GM21526 (cell line): Measurements from ENCODE around the gene VSX1.
A peak's percentile ranks its signal among the peaks of the same experiment; 100 is the strongest.

Source experiments
- ATAC-seq: cut with Tn5 transposase; IDR thresholded peaks from one replicate; pipeline ENCODE4 v1.9.1; 2021; ENCODE audit warnings: moderate library complexity; ENCODE audit not compliant: unreplicated experiment, low FRiP score

VSX1 gene

GRCh38 chr20:25054995-25055629 is 26.8 kb downstream of the VSX1 start:
- ATAC-seq: no peak

- no peak for ATAC-seq
Observed at GRCh38 chr20:25054096-25054820, 27.7 kb downstream of the VSX1 start.

DNA sequence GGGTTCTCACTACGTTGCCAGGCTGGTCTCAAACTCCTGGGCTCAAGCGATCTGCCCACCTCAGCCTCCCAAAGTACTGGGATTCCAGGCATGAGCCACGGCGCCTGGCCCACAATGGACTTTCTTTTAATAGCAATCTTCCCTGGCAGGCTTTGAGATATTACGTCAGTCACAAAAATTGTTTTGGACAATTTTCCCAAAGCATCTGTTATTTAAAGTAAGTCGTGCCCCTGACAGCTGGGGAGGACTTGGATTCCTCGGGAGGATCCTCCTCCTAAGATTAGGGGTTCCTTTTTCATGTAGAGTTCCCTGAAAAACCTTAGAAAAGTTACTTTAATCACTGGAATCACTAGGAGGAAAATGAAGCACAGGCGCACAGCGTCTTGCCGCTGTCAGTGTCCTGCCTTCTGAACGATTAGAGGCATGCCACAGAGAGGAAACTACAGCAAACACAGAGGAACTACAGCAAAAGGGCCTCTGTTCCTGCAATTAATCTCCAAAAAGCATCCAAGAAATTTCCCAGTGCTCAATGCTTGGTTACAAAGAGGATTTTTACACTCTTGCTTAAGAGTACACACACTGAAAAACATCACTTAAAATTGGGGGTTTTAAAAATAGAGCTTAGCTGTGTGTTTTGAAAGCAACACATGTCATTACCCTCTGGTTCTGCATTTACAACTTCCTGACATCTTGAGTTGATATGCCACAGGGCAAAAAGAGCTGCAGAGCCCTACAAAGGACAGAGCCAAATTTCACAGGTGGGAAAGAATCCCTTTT is 28.5 kb downstream of the VSX1 start:
- no peak for ATAC-seq

- peak; percentile 32 for ATAC-seq
Observed at GRCh38 chr20:25052255-25053194, 29.4 kb downstream of the VSX1 start.

GRCh38 chr20:25051386-25052155 is 30.4 kb downstream of the VSX1 start:
- ATAC-seq: no peak

DNA sequence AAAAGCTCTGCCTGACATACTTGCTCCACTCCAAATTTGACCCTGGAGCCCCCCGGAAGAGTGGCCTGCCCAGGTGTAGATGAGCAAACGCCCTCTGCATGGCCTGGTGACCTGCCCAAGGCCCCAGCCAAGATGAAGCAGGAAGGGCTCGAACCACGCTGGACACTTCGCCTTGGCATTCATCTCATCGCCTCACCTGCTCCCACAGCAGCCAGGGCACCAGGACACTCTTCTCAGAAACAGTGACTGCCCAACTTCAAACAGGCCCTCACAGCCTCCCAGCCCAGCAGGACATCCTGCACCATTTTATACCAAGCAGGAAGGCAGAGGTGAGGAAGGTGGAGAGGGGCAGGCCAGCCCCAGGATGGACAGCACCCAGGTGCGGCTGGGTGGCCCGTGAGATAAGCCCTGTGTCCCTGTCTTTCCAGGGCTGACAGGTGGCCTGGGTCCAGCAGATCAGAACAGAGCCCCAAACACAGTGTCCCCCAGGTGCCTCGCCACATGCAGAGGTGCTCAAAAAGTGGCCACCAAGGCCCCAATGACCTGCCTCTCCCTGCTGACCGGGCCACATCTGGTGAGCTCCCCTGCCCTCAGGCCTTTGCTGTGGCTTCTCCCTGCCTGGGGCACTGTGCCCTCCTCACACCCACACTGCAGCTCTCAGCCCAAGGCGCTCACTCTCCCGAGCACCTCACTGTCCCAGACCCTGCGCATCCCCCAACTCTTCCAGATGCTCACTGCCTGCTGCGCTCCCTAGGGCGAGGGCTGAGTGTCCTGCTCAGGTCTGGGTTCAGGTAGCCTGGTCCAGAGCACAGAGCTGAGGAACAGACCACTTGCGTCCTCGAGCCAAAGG is 31.2 kb downstream of the VSX1 start:
- no peak for ATAC-seq

DNA sequence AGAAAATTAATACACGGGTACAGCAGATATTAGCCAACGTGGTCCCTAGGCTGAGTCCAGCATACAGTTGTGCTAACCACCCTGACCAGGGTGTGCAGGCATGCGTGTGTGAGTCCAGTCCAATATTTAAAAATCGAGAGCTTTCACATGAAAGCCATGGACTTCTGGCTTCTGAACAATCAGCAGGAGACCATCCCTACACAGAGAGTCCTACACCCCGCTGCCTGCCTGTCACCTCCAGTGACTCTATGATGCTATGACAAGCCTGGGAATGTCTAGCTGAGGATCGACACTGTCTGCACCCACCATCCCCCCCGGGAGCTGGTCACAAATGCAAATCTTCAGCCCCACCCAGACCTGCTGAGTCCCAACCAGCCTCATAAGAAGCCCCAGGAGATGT is 31.9 kb downstream of the VSX1 start:
- ATAC-seq: no peak

- ATAC-seq: no peak
Observed at GRCh38 chr20:25049261-25050060, 32.5 kb downstream of the VSX1 start.

GRCh38 chr20:25048519-25048952 is 33.4 kb downstream of the VSX1 start:
- no peak for ATAC-seq

DNA sequence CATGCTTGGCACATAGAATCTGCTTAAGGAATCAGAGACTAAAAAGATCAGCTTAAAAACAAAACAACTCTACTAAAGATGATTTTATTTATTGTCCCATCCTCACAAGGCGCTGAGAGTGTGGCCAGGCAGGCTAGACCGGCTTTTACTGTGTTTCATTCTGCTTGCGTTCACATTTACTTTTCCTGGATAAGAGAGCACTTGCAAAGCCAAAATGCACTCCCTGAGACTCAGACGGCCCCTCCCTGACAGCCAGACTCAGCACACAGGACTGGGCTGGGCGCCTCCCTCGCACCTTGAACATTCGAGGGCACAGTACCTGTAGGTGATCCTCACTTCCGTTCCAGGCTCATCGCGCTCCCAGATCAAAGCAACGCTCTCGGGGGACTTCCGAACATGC is 34.2 kb downstream of the VSX1 start:
- no peak for ATAC-seq

GRCh38 chr20:25046736-25047666 is 34.9 kb downstream of the VSX1 start:
- no peak for ATAC-seq

DNA sequence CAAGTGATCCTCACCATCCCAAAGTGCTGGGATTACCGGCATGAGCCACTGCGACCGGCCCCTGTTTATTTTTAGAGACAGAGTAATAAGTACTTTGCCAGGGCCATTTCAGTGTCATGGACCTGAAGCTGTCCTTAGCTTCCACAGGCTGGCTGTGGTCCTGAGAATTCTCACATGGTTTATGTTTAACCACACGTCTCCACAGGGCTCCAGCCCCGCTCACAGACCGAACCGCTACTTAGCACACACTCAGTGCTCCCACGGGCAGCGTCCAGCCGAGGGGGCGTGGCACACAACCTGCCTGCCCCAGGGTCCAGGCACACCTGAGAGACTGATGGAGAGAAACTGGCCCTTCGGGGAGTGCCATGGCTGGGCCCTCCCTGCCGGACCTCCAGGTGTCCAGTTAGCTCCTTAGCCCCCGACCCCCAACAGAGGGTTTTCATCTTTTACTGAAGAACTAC is 35.7 kb downstream of the VSX1 start:
- ATAC-seq: no peak

DNA sequence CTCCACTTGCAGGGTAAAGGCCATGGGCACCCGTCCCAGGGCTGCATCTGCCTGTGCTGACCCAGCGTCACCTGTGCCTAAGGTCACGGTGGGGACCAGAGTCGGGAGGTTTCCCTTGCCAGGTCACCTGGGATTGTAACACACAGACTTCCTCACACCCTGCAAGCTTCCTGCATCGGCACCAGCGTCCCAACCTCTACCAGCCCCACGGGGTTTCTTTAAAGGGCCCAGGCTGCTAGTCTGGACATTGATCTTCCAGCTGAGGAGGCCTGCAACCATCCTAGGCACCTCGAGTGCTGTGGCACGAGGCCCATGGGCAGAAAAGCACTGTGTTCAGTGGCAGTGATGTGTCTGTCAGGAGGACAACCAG is 36.6 kb downstream of the VSX1 start:
- no peak for ATAC-seq

DNA sequence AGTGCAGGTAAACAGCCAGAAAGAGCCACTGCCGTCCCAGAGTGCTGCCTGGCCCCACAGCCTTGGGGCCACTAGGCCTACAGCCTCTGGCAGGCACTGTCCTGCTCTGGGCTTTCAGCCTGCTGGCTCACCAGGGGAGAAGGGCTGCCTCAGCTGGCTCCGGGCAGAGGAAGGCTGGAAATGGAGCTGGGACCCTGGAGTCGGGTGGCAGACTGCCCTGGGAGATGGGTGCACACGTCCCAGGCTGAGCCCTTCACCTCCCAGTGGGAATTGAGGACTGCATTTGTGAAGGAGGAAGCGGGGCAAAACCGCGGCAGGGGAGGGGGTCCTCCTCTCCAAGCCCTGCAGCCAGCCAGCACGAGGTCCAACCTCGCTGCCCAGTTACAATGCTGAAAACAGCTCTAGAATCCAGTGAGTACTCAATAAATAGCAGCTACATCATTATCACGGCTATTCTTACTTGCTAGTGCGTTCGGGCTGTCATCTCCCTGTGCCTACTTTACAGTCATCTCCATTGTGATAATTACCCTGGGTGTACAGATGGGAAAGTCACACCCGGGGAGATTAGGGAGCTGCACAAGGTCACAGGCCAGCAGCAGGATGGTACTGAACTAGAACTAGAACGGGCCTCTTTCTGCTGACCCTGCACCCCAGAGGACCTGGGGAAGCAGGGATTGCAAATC is 37.1 kb downstream of the VSX1 start:
- no peak for ATAC-seq

- no peak for ATAC-seq
Observed at GRCh38 chr20:25044261-25044560, 37.7 kb downstream of the VSX1 start.

DNA sequence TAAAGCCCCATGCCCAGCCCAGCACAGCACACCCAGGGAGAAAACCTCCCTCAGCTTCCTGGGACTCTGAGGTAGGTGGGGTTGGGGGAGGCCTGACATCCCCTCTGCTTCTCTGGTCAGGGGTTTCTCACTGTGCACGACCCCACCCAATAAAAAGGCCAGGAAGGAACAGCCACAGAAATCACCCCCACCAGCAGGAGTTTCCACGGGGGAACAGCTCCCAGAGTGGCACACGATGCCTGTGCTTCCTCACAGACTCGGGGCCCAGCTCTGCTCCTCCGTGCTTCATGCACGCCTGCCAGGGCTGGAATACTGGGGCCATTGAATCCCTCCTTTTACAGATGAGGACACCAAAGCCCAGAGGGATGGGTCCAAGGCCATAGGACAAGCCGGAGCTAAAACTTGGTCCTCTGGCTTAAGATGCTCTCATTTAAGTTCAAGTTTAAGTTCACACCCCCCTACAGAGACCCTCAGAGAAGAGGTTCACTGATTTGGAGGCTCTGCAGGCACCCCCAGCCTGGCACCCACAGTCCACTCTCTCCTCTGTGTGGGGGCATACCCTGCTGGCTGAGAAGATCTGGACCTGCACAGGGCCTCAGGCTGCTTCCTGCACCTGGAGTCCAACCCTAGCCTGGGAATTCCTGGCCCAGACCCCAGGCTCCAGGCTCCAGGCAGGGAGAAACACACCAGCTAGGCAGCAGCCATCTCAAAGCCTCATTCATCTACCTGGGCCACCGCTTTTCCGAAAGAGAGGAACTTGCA is 38.3 kb downstream of the VSX1 start:
- ATAC-seq: no peak
